ENCODE results near the gene ATAD3C.
"Not testable (repeated sequence)": the region's sequence is repeated elsewhere in the genome, so short reads cannot be mapped to it uniquely, and the experiment has no call there.

ATAD3C gene

GRCh38 chr1:1472053-1472876 is 22.8 kb downstream of the ATAD3C start:
- not testable (repeated sequence) for DNase-seq (ENCODE audit: low read depth, low spot score)

- DNase-seq (ENCODE audit: low read depth, low spot score), result not testable (repeated sequence)
Observed at GRCh38 chr1:1476011-1476410, 26.5 kb downstream of the ATAD3C start.

DNA sequence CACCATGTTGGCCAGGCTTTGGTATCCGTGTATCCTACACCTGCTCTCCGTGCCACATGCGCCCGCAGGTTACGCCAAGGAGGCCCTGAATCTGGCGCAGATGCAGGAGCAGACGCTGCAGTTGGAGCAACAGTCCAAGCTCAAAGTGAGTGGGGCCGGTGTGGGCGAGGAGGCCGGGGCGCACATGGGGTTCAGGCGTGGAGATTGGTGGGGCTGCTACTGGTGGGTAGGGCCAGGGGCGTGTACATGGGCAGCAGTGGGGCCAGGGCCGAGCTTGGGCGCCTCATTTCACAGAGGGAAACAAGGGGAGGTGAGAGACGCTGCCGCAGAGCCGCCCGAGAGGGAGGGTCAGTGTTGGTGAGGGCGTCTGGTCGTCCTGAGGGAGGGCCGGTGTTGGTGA is 27.7 kb downstream of the ATAD3C start:
- no peak for DNase-seq (ENCODE audit: low read depth, low spot score)

DNA sequence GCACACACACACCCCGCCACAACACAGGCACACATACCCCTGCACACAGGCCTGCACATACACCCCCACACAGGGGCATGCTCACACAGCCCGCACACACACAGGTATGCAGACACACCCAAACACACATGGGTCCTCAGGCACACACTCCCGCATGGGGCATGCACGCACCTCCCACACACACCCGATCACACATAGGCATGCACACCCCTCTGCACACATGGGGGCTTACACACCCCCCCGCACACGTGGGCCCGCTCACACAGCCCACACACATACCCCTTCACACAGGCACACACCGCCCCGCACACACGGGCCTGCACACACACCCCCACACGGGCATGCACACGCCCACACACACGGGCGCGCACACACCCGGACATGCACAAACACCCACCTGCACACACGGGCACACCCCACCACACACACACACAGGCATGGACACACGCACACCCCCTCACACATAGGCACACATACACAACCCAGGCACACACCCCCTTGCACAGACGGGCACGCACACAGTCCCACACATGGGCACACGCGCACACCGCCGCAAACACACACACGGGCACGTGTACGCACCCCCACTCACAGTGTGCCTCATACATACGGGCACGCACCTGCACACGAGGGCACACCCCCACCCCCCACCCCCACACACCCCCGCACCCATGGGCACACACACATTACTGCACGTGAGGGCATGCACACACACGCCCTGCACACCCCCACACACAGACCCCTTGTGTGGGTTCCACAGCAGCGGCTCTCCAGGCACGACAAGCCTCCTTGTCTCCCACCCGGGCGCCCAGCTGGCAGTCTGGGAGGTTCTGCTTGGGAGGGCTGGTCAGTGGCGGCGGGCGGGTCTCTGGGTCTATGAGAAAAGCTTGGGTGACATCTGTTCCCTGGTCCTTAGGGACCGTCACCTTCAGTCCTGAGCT is 30.3 kb downstream of the ATAD3C start:
- DNase-seq (ENCODE audit: low read depth, low spot score), result no peak

- DNase-seq (ENCODE audit: low read depth, low spot score), result not testable (repeated sequence)
Observed at GRCh38 chr1:1480488-1480867, 31.0 kb downstream of the ATAD3C start.

DNA sequence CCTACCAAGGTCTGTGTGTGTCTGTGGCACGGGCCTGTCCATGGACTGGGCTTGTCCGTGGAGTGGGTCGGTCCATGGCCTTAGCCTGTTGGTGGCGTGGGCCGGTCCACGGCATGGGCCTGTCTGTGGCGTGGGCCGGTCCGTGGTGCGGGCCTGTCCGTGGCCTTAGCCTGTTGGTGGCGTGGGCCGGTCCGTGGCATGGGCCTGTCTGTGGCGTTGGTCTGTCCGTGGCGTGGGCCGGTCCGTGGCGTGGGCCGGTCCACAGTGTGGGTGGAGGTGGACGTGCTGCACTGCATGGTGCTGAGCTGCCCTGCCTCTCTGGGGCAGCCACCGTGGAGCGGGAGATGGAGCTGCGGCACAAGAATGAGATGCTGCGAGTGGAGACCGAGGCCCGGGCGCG is 32.3 kb downstream of the ATAD3C start:
- DNase-seq (ENCODE audit: low read depth, low spot score), result not testable (repeated sequence)

DNA sequence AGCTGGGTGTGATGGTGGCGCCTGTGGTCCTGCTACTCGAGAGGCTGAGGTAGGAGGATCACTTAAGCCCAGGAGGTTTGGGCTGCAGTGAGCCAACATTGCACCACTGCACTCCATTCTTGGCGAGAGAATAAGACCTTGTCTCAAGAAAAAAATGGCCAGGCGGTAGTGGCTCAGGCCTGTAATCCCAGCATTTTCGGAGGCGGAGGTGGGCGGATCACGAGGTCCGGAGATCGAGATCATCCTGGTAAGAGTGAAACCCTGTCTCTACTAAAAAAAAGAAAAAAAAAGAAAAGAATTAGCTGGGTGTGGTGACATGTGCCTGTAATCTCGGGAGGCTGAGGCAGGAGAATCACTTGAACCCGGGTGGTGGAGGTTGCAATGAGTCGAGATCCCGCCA is 33.4 kb downstream of the ATAD3C start:
- DNase-seq (ENCODE audit: low read depth, low spot score), result no peak

- DNase-seq (ENCODE audit: low read depth, low spot score), result no peak
Observed at GRCh38 chr1:1483714-1484113, 34.2 kb downstream of the ATAD3C start.

DNA sequence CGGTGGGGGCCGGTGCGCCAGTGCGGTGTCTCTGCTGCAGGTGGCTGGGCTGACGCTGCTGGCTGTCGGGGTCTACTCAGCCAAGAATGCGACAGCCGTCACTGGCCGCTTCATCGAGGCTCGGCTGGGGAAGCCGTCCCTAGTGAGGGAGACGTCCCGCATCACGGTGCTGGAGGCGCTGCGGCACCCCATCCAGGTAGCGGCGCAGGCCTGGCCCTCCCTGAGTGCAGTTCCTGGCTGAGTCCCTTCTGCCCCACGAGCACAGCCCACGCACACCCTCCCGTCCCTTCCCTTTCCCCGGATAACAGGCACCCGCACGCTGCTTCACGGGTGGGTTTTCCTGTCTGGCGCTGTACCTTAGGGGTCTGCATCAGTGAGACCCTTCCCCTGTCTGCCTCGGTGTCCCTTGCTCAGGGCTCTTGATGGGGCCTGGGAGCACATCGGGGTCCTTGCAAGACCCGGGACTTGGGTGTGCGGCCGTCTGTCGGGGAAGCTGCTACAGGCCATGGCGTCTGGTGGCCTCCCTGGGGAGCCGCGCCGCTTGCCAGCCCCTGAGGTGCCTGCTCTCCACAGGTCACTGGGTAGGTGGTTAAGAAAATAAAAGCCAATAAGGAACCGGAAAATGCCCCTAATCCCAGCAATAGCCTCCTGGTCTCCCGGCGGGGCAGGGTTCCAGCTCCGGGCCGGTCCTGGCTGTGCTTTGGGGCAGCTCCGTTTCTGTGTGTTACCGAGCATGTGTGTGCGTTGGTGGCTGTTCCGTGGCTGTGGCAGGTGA is 35.7 kb downstream of the ATAD3C start:
- not testable (repeated sequence) for DNase-seq (ENCODE audit: low read depth, low spot score)

DNA sequence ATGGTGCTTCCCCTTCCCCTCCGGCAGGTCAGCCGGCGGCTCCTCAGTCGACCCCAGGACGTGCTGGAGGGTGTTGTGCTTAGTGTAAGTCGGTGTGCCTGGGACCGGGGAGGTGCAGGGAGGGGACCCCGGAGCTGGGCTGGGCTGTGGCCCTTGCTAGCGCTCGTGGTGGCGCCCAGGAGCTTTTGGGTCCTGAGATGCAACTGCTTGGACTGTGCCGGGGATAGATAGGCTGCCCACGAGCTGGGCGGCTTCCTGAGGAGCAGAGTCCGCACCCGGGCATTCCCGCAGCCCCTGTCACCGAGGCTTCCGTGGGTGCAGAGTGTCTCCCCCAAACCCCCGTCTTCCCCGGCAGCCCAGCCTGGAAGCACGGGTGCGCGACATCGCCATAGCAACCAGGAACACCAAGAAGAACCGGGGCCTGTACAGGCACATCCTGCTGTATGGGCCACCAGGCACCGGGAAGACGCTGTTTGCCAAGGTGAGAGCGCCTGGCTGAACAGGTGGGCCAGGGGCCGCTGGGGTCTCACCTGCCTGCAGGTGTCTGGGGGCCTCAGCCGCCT is 36.3 kb downstream of the ATAD3C start:
- DNase-seq (ENCODE audit: low read depth, low spot score), result not testable (repeated sequence)

DNA sequence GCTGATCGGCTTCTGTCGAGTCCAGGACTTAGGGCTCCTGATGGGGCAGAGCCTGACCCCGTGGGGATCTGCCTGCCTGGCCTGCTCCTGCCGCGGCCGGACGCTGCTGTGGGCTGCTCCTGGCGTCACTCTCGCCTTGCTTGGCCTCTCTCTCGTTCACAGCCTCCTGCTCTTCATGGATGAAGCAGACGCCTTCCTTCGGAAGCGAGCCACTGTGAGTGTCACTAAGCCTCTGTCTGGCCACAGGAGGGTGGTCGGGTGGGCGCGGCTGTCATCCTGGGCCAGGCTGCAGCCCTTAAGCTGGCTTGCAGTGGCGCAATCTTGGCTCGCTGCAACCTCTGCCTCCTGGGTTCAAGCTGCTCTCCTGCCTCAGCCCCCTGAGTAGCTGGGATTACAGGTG is 38.2 kb downstream of the ATAD3C start:
- no peak for DNase-seq (ENCODE audit: low read depth, low spot score)

DNA sequence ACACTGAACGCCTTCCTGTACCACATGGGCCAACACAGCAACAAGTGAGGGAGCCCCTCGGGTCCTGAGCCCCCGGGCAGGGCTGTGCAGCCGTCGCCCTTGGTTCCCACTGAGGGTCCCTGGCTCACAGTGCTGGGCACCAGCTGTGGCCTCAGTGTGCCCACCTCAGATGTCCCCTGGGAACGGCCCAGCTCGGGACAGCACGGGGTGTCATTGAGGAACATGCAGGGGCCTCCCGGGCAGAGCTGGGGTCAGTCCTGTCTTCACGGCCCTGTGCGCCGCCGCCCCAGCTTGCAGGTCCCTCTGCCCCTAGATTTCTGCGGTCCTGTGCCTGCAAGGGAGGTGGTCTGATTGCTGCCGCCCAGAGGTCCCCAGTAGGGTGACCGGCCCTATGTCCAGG is 39.7 kb downstream of the ATAD3C start:
- no peak for DNase-seq (ENCODE audit: low read depth, low spot score)

GRCh38 chr1:1489861-1490260 is 40.4 kb downstream of the ATAD3C start:
- DNase-seq (ENCODE audit: low read depth, low spot score), result no peak

DNA sequence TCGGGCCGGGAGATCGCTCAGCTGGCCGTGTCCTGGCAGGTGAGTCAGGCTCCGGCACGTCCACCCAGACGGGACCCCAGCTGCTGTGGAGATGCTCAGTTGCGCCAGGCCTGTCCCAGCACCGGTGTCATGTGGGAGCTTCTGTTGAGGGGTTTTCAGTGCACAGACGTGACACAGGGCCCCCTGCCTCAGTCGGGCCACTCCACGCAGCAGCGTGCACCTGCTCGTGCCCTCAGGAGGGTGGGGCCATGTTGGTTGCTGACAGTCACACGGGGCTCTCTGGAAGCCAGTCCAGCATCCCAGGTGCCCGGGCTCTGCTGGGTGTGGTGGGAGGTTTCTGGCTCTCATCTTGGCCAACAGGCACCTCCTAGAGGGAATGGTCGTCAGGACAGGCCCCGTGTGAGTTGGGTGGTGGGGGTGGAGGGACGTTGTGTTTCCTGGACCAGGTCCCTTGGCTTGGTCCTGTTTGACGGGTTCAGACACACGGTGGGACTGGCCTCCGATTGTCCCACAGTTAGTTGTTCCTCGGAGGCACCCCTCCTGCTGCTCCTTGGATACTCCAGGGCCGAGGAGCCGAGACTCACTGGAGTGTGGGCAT is 41.2 kb downstream of the ATAD3C start:
- DNase-seq (ENCODE audit: low read depth, low spot score), result no peak

- no peak for DNase-seq (ENCODE audit: low read depth, low spot score)
Observed at GRCh38 chr1:1491601-1492000, 42.1 kb downstream of the ATAD3C start.

DNA sequence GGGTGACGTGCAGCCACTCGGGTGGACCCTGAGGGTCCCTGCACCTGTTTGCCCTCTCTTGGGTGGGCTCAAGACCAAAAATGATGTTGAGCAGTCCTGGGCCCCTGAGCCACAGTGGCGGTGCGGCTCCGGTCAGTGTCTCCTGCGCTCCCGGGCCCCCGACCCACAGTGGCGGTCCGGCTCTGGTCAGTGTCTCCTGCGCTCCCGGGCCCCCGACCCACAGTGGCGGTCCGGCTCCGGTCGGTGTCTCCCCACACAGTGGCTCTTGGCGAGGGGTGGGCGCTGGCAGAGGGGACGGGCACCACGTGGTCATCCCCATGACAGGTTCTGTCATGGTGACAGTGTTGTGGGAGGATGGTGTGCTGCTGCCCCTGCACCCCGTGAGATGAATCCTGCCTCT is 44.8 kb downstream of the ATAD3C start:
- not testable (repeated sequence) for DNase-seq (ENCODE audit: low read depth, low spot score)

DNA sequence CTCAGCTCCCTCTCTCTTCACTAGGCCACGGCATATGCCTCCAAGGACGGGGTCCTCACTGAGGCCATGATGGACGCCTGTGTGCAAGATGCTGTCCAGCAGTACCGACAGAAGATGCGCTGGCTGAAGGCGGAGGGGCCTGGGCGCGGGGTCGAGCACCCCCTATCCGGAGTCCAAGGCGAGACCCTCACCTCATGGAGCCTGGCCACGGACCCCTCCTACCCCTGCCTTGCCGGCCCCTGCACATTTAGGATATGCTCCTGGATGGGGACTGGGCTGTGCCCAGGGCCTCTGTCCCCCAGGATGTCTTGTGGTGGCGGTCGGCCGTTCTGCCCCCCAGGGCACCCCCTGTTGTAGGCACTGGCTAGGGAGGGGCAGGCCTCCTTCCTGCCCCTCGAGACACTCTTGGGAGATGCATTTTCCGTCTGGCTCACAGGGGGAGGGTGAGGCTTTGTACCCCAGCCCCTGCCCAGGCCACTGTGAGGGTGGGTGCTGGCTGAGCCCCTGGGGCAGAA is 46.0 kb downstream of the ATAD3C start:
- DNase-seq (ENCODE audit: low read depth, low spot score), result not testable (repeated sequence)

- not testable (repeated sequence) for DNase-seq (ENCODE audit: low read depth, low spot score)
Observed at GRCh38 chr1:1504777-1505365, 55.4 kb downstream of the ATAD3C start.

DNA sequence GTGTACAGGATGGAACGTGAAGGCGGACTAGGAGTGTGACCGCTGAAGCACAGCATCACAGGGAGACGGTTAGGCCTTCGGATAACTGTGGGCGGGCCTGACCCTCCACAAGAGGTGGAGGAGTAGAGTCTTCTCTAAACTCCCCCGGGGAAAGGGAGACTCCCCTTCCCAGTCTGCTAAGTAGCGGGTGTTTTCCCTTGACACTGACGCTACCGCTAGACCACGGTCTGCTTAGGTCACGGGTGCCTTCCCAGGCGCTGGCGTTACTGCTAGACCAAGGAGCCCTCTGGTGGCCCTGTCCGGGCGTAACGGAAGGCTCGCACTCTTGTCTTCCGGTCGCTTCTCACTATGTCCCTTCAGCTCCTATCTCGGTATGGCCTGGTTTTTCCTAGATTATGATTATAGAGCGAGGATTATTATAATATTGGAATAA is 55.9 kb downstream of the ATAD3C start:
- not testable (repeated sequence) for DNase-seq (ENCODE audit: low read depth, low spot score)

DNA sequence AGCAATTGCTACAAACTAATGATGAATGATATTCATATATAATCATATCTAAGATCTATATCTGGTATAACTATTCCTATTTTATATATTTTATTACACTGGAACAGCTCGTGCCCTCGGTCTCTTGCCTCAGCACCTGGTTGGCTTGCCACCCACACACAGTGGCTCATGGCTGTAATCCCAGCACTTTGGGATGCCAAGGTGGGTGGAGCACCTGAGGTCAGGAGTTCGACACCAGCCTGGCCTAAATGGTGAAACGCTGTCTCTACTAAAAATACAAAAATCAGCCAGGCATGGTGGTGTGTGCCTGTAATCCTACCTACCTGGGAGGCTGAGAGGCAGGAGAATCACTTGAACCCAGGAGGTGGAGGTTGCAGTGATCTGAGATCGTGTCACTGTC is 56.3 kb downstream of the ATAD3C start:
- not testable (repeated sequence) for DNase-seq (ENCODE audit: low read depth, low spot score)

All from smooth muscle cell of the brain vasculature (primary cell).